Activated CD8-positive, alpha-beta memory T cell treated with anti-CD3 and anti-CD28 coated beads, Interleukin-2, amount 50 U/mL, for 24 hours (primary cell): Measurements from ENCODE around the gene ACTG1.

ENCODE experiments used
- DNase-seq: peaks from one replicate; pipeline ENCODE4 v3.0.0-alpha.2; 2020; ENCODE audit errors: extremely low read depth

The ACTG1 gene

DNA sequence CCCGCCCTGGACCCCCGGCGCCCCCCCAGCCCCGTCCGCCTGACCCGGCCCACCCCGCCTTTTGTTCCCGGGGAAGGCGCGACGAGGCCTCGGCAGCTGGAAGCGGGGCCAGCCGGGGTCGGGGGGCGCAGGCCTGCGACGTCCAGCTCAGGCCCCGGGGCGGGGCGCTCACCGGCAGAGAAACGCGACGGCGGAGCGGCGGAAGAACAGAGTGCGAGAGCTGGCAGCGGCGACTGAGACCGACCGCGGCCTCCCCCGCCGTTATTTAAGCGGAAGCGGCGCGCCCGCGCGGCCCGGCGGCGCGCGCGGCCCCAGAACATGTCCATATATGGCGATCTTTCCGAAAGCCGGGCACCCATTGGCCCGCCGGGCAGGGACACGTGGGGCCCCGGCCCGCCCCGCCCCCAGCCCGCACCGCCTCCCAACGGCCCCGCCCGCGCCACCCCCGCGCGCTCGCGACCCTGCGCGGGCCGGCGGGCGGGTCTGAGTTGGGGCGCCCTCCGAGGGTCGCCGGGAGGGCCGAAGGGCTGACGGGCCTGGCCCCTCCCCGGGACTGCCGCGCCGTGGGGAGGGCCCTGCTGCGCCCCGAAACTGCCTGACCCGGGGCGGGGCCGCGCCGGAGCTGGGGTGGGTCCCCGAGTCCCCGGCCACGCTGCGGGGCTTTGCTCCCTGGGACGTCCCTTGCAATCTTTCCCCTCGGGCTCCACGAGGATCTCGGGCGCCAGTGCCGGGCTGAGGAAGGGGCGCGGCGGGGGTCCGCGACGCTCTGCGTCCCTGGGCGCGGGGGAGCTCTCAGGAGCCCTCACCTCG is at the start of gene ACTG1:
ACTG1 (minus strand) TSS at position 238 of the 810 bp plus-strand sequence. CDS start 445 bp downstream, outside the sequence.
- DNase-seq: peak; percentile 69

DNA sequence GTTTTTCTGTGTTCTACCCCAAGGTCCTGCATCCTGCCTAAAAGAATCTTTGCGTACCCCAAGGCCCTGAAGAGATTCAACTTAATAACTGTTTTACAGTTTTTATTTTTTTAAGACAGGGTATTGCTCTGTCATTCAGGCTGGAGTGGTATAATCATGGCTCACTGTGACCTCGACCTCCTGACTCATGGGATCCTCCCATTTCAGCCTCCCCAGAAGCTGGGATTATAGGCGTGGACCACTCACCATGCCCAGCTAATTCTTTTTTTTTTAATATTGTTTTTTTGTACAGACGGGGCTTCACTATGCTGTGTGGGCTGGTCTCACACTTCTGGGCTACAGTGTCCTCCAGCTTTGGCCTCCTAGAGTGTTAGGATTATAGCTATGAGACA is 48.9 kb upstream of the ACTG1 start:
- no peak for DNase-seq

DNA sequence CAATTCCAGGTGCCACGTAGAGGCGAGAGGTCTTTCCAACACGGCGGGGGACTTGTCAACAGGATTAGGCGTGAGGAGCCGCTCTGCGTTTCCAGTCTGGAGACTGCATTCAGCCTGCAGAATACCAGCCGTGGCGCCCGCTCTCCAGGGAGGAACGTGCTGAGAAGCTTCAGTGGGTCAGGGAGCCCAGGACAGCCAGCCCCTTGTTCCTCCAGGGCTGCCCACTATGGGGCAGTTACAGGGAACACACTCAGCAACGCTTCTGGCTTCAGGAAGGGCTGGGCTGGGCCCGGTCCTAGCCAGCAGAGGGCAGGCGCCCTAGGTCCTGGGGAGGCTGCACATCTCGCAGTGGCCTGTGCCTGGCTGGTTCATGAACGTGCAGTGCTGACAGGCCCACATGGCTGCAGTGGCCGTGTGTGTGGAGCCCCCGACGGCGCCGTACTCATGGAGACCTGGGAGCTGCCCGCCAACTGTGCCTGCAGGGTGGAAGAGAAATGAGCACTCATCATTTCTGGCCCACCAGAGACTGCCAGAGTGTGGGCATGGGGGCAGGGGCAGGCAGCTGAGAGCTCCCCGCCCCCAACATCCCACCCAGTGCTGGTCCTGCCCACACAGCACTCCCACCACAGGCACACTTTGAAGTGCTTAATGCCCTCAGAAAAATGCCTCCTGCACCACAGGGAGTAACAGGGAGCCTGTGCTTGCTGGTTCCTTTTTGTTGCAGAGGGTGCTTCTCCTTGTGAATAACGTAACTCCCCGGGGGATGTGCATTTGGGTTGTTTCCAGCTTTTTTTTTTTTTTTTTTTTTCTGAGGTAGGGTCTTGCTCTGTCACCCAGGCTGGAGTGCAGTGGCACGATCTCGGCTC is 46.6 kb upstream of the ACTG1 start:
- DNase-seq: no peak

DNA sequence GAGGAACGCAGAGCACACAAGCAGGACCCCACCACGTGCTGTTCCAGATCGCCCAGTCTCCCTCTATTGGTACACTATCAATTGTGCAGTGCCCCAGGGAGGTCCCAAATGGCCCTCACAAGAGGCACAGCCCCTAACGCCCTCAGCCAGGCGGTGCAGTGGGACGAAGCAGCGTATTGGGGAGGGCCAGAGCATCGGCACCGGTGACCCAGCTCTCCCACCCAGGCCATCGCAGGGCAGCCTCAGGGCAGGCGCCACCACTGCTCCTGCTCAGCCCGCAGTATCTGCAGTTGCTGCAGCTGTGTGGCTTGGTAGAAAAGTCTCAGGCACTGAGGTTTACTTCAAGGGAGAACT is 45.5 kb upstream of the ACTG1 start:
- no peak for DNase-seq

DNA sequence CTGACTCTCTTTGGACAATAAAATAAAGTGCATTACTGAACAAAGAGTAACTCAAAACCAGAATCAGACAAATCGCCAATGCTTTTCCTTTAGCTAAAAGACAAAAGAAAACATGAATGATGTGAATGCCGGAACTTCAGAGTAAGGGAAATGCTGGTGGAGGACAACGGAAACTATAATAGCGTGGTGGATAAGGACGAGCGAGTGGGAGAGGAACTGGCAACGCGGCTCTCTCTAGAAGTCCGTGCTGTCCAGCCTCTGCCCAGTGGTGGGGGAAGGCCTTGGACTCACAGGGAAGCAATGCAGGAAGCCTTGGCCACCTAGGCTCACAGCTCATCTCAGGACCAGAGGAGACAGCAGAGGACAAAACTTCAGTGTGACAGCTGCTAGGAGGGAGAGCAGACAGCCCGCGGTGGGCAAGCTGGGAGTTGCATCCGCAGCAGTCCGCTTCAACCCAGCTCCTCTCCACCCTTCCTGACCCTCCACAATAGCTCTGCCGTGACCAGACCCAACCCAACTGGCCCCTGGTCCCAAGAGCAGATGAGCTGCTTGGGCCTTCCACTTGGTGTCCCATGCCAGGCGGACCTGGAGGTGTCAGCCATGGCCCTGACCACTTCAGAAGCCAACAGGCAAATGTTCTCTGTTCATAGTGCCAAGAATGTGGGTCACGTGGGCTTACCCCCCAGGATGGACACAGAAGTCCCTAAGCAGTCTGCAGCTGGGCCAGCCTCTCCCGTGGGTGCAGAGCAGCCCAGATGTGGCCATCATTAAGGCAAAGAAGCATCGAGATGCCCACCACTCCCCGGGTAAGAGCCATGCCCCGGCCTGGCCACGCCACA is 44.9 kb upstream of the ACTG1 start:
- no peak for DNase-seq

DNA sequence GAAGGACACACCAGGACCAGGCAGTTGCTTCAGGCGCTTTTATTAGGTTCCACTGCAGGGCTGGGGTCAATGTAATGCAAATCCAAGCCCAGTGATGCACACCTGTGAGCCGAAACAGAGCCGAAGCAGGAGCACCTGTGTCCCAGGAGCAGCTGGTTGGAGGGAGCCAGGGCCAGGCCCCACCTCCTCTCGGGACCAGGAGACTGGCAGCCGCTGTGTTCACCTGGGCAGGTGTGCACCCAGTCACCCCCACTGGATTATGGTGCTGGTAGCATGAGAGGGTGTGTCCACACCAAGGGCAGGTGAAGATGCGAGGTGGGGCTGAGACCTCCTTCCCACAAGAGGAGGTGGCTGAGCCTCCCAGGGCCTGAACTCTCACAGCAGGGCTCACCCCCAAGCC is 44.3 kb upstream of the ACTG1 start:
- no peak for DNase-seq

DNA sequence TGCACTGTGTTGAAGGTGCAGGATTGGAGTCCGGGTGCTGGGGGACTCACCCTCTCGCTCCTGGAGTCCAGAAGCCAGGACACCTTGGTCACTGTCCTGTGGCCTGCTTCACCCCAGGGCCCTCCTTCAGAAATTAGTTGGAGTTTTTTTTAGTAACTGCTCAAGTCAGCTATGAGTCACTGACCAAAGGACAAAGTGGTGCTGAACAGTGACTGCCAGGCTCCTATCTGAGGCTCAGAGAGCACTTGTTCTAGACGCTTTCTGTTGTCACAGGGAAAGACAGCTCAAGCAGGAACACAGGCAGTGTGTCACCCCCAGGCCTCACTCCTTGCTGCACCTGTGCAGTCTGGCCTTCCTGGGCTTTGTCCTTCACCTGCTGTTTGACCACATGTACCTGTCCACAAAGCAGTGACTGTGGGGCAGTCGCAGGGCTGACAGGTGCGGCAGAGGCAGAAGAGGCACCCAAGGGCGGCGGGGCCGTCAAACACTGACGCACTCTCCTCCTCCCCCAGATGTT is 43.6 kb upstream of the ACTG1 start:
- DNase-seq: no peak

DNA sequence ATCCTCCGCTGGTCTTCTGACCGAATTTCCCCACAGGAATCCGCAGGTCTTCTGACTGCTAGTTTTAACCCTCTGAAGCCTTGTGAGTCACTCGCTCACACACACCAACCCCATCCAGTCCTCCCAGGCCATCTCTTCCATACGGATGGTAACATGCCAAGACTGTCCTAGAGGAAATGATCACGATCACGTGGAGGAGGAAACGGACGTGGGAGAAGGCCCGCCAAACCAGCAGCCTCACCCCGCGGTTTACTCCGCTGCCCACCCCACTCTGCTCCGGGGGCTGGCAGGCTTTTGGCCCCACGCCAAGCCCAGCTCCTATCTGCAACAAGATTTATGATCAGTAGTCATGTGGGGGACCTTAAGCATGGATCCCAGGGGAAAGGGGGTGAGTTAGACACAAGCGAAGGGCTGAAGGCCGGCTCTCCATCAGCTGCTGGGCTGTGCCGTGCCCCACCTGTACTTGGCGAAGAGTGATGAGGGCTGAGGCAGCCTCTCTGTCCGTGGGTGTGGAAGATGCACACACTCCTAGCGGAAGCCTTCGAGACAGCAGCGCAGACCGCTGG is 41.1 kb upstream of the ACTG1 start:
- DNase-seq: no peak

DNA sequence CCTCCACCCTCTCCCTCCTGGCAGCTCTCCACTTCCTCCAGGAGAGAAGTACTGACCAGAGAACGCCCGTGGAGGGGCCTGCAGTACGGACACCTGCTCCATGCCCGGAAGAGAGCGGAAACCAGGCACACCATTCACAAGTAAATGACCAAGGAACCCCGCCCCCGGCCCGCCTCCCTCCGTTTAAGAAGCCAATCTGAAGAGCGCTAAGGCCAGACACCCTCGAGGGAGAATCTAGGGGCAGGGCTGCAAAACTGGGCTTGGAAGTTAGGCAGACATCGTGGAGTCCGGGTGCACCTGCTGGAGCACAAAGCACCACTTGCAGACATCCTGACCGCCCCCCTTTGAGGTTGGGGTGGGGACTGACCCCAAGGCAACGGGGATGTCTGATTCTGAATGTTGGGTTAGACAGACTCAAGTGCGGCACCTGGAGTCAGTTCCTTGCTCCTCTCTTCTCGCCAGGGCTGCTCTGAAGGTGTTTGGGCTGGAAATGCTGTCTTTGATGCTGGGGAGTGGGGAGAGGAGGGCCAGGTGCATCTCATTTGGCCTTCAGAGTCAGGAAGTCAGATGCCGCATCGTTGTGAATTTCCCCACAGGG is 40.5 kb upstream of the ACTG1 start:
- DNase-seq: peak; percentile 57

DNA sequence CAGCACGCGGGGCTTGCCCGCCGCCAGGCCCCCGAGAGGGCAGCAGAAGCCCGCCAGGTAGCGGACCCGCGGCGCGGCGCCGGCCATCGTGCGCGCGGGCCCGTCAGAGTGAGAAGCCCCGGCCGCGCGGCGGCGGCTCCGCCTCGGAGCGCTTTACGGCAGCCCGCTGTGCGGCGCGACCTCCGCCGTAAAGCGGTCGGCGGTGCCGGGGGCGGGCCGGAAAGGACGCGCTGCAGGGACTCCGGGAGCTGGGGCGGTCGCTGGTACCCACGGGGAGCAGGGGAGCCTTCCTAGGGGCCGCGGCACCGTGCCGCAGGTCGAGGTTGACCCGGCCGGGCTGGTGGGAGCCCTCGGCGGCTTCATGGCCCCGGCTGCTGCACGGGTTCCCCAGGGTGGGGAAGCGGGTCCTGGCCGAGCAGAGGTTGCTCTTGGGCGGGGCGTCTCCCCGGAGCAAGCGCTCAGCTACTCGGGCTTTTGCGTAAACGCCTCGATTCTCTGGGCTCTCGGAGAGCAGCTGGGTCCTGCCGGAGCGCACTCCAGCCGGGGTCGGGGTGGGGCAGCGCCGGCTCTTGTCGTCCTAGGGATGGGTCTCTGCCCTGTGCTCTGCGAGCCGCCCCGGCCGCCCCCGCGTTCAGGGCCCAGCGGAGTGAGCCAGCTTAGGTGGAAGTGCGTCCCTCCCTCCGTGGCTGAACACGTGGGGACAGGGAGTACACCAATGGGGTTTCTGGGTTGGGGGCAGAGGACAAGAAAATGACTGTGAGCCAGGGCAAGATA is 39.8 kb upstream of the ACTG1 start, which contains the start of gene FAAP100:
FAAP100 (minus strand) TSS at position 110 of the 774 bp plus-strand sequence; CDS start at position 87, 23 bp downstream.
- DNase-seq: peak; percentile 38

DNA sequence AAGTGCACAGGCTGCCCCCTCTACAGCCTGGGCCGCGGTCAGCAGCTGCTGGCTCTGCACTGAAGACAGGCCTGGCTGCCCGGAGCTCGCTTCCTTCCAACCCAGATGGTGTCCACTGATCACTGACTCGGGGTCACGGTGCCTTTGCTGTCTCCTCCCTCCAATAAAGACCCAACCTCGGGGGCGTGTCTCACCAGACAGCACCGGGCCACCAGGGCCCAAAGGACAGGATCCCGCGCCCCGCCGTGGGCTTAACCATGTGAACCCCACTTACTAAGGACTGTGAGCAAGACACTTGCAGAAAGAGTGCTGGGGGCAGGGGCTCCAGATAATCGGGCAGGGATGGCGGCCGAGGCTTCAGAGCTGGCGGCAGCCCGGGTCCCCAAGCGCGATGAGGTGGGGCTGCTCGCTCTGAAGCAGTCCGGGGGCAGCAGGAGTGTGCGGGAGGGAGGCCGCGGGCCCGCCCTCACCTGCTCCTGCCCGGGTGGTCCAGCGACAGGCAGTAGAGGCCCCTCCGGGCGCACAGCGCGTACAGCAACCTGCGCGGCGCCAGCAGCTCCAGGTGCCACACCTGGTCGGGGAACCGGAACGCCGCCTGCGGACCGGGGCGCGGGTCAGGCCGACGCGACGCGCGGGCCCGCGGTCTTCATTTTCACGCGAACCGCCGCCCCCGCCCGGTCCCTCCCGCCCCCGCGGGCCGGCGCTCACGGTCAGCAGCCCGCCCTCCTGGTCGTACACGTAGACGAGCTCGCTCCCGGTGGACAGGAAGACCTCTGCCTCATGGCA is 39.1 kb upstream of the ACTG1 start:
- no peak for DNase-seq

DNA sequence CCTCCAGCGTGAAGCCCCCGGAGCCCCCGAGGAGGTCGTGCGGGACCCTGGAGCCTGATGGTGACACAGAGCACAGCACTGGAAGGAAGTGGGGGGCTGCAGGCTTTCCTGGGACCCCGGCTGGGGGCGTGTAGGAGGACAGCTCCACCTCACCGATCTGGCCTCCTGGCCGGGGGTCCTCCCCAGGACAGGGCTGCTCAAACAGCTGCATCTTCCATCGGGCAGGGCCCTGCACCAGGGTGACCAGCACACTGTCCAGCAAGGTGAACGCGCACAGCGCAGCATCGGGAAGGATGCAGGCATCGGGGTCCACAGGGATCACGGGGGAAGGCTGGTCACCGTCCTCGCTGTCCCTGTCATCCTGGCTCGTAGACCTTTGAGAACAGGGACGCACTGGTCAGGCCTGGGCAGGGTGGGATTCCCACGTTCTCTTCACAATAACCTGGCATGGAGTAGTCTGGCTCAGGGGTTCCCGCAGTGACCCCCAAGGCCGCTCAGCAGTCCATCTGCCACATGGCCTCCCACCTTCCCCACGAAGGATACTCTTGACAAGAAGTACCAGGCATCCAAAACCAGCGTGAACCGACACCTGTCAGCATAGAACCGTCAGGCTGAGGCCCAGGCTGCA is 38.3 kb upstream of the ACTG1 start:
- no peak for DNase-seq

DNA sequence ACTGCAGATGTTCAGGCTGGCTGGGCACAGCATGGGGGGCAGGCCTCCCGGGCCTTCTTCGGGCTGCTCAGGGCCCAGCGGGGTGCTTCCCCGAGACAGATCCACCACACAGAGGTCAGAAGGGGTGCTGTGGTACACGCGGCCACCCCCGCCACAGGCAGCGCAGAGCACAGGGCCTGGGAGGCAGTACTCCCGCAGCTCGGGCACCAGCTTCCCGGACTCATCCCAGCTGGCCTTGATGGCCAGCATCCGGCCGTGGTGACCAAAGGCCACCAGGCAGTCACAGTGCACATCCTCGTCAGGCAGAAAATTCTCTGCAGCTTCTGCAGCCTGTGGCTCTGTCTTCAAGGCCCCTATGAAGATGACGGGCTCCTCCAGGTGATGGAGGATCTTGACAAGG is 37.7 kb upstream of the ACTG1 start:
- DNase-seq: no peak

DNA sequence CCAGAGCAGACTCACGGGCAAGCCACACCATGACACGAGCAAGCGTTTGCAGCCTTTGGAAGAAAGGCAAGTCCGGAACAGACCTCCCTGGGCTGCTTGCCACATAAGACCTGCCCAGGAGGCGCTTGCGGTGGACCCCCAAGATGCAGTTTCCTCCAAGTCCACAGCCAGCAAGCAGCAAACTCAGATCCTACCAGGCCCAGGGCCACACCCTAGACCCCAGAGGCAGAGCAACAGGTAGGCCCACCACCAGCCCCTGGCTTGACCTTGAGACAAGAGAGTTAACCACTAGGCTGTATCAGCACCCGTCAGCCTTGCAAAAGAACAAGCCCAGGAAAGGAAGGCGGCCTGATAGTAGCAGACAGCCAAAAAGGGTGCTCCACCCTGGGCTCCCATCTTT is 37.2 kb upstream of the ACTG1 start:
- DNase-seq: no peak

DNA sequence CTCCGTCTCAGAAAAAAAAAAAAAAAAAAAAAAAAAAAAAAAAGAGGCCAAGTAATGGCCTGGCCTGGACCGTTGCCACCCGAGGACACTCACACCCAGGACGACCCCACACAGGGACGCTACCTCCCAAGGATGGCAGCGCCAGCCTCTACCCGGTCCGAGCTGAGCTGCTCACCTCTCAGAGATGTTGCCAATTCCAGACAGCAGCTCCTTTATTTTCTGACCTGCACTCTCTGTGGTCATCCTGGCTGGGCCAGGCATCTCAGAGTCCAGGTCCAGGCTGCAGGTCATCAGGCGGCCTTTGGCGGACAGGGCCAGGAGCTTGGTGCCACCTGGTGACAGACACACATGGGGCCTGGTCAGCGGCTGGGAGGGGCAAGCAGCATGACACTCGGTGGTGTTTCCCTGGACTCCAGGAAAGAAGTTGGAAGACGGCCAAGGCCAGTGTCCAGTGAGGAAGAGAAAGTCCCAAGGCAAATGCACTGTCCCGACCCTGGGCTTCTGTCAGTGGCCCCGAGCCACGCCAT is 36.5 kb upstream of the ACTG1 start:
- no peak for DNase-seq

DNA sequence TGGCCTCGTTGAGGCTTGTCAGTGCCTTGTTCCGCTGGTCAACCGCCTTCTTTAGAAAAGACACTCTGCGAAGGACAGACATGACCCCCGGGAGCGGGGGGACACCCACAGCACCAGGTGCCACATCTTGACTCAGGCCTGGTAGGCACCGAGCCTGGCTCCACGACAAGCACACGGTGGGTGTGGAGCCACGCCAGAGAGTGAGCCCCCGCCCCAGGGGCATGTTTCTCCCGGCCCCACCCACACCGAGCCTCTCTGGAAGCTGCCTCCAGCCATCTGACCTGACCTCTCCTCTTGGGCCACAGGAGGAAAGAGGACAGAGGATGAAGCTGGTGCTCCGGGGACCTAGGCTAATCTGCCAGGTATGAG is 35.0 kb upstream of the ACTG1 start:
- no peak for DNase-seq

DNA sequence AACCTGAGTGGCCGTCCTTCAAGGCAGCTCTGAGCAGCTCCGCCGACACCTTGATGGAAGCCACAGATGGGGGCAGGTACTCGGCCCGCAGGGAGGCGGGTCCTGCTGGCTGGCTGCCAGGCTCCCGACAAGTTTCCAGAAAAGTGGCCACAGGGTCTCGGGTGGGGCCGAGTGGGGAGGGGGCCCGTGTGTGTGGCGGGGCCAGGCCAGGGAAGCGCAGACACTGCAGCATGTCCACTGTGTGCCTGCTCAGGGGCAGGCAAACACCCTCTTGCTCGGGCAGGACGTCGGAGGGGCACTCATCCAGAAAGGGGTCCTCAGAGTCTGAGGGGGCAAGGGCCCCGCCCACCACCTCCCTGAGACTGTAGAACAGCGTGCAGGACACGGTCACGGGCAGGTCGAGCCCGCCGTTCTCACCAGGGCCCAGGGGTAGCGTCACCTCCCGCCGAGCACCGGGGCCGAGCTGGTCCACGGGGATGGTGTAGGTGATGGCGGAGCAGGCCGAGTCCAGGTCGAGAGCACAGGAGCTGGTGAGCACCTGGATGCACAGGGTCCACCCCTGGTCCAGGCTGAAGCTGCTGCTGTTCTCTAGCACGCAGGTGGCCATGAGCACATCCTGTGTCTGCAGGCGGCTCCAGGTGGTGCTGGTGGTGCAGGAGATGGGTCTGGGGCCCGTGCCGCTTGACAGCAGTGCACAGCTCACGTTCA is 34.5 kb upstream of the ACTG1 start:
- no peak for DNase-seq
